Tibial nerve (tissue), 4 donors: ENCODE results near the gene TOGARAM1. TPM values are rescaled to one million over a fixed set of nuclear protein-coding genes. Genes with fewer than 3 reads are reported as not detected.

Source experiments
- DNase-seq, 2 donors: peaks; one replicate each; pipeline ENCODE4 v3.0.0-alpha.2; 2019; ENCODE audit warnings: low spot score in 2 of 2
- H3K27ac ChIP-seq, 4 donors: fragments of 200-600 bp; sonication (generic) in 3 of 4; one replicate each; pipeline ENCODE4 v1.5.1; 2017 to 2019; ENCODE audit warnings: mild to moderate bottlenecking in 1 of 4
- H3K27me3 ChIP-seq, 2 donors: fragments of 200-600 bp; sonication (generic) in 1 of 2; one replicate each; pipeline versions ENCODE4 v1.5.1 to v1.6.0; 2017 to 2019
- H3K36me3 ChIP-seq, 3 donors: fragments of 200-600 bp; sonication (generic); one replicate each; pipeline ENCODE4 v1.5.1; 2018 to 2019
- H3K4me1 ChIP-seq, 4 donors: fragments of 200-600 bp; sonication (generic) in 3 of 4; one replicate each; pipeline ENCODE4 v1.5.1; 2017 to 2019
- H3K4me3 ChIP-seq, 4 donors: fragments of 200-600 bp; sonication (generic) in 3 of 4; one replicate each; pipeline ENCODE4 v1.5.1; 2017 to 2019; ENCODE audit warnings: mild to moderate bottlenecking in 1 of 4, moderate library complexity in 1 of 4
- H3K9me3 ChIP-seq, 4 donors: fragments of 200-600 bp; sonication (generic) in 3 of 4; one replicate each; pipeline ENCODE4 v1.5.1; 2017 to 2019
- CTCF ChIP-seq, 5 experiments: fragments of 200-600 bp in 3 of 5; fragments of 450-650 bp in 2 of 5; sonication (generic) in 3 of 5; IDR thresholded peaks; one replicate each; pipeline ENCODE4 v1.5.1; 2016 to 2019; ENCODE audit warnings: antibody characterized with exemption in 5 of 5, mild to moderate bottlenecking in 3 of 5, moderate library complexity in 2 of 5
- EP300 ChIP-seq, 2 donors: sonication (generic); formaldehyde crosslinking; IDR thresholded peaks; one replicate each; pipeline ENCODE4 v1.6.1; 2017; ENCODE audit warnings: antibody characterized with exemption in 2 of 2, mild to moderate bottlenecking in 1 of 2
- POLR2A ChIP-seq, 2 donors: fragments of 450-650 bp; IDR thresholded peaks; one replicate each; pipeline ENCODE4 v1.6.1; 2017; ENCODE audit warnings: antibody characterized with exemption in 2 of 2, mild to moderate bottlenecking in 2 of 2, moderate library complexity in 2 of 2
- WGBS, 2 donors: methylation state at CpG; one replicate each; pipeline ENCODE4 v1.1.5; 2018; 5-methylcytosine and 5-hydroxymethylcytosine counted together
- total RNA-seq, 4 donors: library from RNA; depleted of rRNA; stranded (reverse); fragments of >200 nt; gene quantifications; one replicate each; pipeline ENCODE4 v1.1.0, GENCODE V29; 2016

TOGARAM1 gene
- total RNA-seq, 4 donors from 2014 or later = 22.2 to 51.8 (median 34.2) TPM

- Histone ChIP-seq H3K36me3 (peaks cover 0 to 47% (median 4%) of the 10 kb centered on the region in 3 donors), H3K27ac (peak overlapping the region in 1 of 4 donors; percentile 39), H3K4me1 (peaks cover 0 to 20% (median 9%) of the 10 kb centered on the region in 4 donors), H3K9me3 (peaks cover 0 to 7% (median 0%) of the 10 kb centered on the region in 4 donors), H3K4me3 (no peak overlapping the region), H3K27me3 (no peaks in the 10 kb centered on the region)
- TF ChIP-seq POLR2A (IDR thresholded peaks at IDR 0.05) (no peak), EP300 (IDR thresholded peaks at IDR 0.05) (no peak), CTCF (IDR thresholded peaks at IDR 0.05) (no peak)
- DNase-seq = no peak
- 42 to 61% methylated on average over 4 of the region's 4 CpGs for WGBS, 2 donors
Observed at GRCh38 chr14:44945264-44945663, 16.7 kb upstream of the TOGARAM1 start.

GRCh38 chr14:44951051-44951450 lies 10.9 kb upstream of the TOGARAM1 start:
- Histone ChIP-seq H3K4me3 (no peak overlapping the region), H3K27ac (no peak overlapping the region), H3K9me3 (peaks cover 0 to 7% (median 0%) of the 10 kb centered on the region in 4 donors), H3K4me1 (peaks cover 0 to 22% (median 0%) of the 10 kb centered on the region in 4 donors), H3K27me3 (no peaks in the 10 kb centered on the region), H3K36me3 (peaks cover 0 to 14% (median 0%) of the 10 kb centered on the region in 3 donors)
- 87 to 89% methylated on average over 2 of the region's 2 CpGs for WGBS, 2 donors
- DNase-seq = no peak
- TF ChIP-seq CTCF (IDR thresholded peaks at IDR 0.05) (no peak), EP300 (IDR thresholded peaks at IDR 0.05) (no peak), POLR2A (IDR thresholded peaks at IDR 0.05) (no peak)

- no peak for DNase-seq
- no peak overlapping the region for H3K4me3 ChIP-seq
- 92 to 94% methylated on average over 4 of the region's 4 CpGs for WGBS, 2 donors
- H3K4me1 ChIP-seq = peaks cover 0 to 33% (median 1%) of the 10 kb centered on the region in 4 donors
- TF ChIP-seq POLR2A (IDR thresholded peaks at IDR 0.05) (no peak), CTCF (IDR thresholded peaks at IDR 0.05) (no peak), EP300 (IDR thresholded peaks at IDR 0.05) (no peak)
- H3K9me3 ChIP-seq = no peaks in the 10 kb centered on the region
- no peak overlapping the region for H3K27ac ChIP-seq
- H3K27me3 ChIP-seq = no peaks in the 10 kb centered on the region
- peaks cover 0 to 5% (median 0%) of the 10 kb centered on the region in 3 donors for H3K36me3 ChIP-seq
Observed at GRCh38 chr14:44952391-44953110, 9.4 kb upstream of the TOGARAM1 start.

- Histone ChIP-seq H3K4me1 (peaks cover 0 to 55% (median 8%) of the 10 kb centered on the region in 4 donors), H3K4me3 (no peak overlapping the region), H3K27ac (no peak overlapping the region), H3K36me3 (peaks cover 0 to 5% (median 0%) of the 10 kb centered on the region in 3 donors), H3K27me3 (no peaks in the 10 kb centered on the region), H3K9me3 (no peaks in the 10 kb centered on the region)
- 90 to 91% methylated on average over 3 of the region's 3 CpGs for WGBS, 2 donors
- no peak for TF ChIP-seq CTCF (IDR thresholded peaks at IDR 0.05)
- TF ChIP-seq EP300 (IDR thresholded peaks at IDR 0.05) = no peak
- no peak for TF ChIP-seq POLR2A (IDR thresholded peaks at IDR 0.05)
- no peak for DNase-seq
Observed at GRCh38 chr14:44954750-44955149, 7.2 kb upstream of the TOGARAM1 start.

GRCh38 chr14:44955528-44955927 lies 6.5 kb upstream of the TOGARAM1 start:
- Histone ChIP-seq H3K4me1 (peaks cover 0 to 59% (median 9%) of the 10 kb centered on the region in 4 donors), H3K27ac (no peak overlapping the region), H3K9me3 (no peaks in the 10 kb centered on the region), H3K4me3 (no peak overlapping the region), H3K27me3 (no peaks in the 10 kb centered on the region), H3K36me3 (peaks cover 0 to 5% (median 0%) of the 10 kb centered on the region in 3 donors)
- no peak for DNase-seq
- TF ChIP-seq EP300 (IDR thresholded peaks at IDR 0.05) (no peak), POLR2A (IDR thresholded peaks at IDR 0.05) (no peak), CTCF (IDR thresholded peaks at IDR 0.05) (no peak)
- WGBS, 2 donors = 74 to 76% methylated on average over 3 of the region's 3 CpGs
